HuH-7.5 (cell line): Measurements from ENCODE around the gene UBXN10.

ENCODE experiments used
- DNase-seq: peaks from one replicate; pipeline ENCODE4 v3.0.0; 2011; ENCODE audit warnings: low spot score

Gene UBXN10

GRCh38 chr1:20185834-20186782 lies at the start of gene UBXN10, which contains the start of gene PLA2G2C:
Gene UBXN10 (plus strand): TSS chr1:20186096. CDS start chr1:20190562, 4,466 bp downstream.
Gene PLA2G2C (minus strand): TSS chr1:20186518. CDS start chr1:20177363, 9,155 bp downstream.
- DNase-seq: no peak

- no peak for DNase-seq
Measured at GRCh38 chr1:20136249-20136648, 49.6 kb upstream of the UBXN10 start.

GRCh38 chr1:20137055-20137454 lies 48.8 kb upstream of the UBXN10 start:
- no peak for DNase-seq

- DNase-seq: no peak
Measured at GRCh38 chr1:20137604-20138003, 48.3 kb upstream of the UBXN10 start.

- DNase-seq: no peak
Measured at GRCh38 chr1:20138346-20138745, 47.5 kb upstream of the UBXN10 start.

GRCh38 chr1:20138961-20139550 lies 46.8 kb upstream of the UBXN10 start, which contains the start of gene PLA2G2F:
Gene PLA2G2F (plus strand): TSS chr1:20139323. CDS start chr1:20139428, 105 bp downstream.
- no peak for DNase-seq

GRCh38 chr1:20139776-20140612 lies 45.9 kb upstream of the UBXN10 start:
- DNase-seq: no peak

GRCh38 chr1:20141001-20141400 lies 44.9 kb upstream of the UBXN10 start:
- DNase-seq: no peak

- DNase-seq: no peak
Measured at GRCh38 chr1:20141466-20141865, 44.4 kb upstream of the UBXN10 start.

- no peak for DNase-seq
Measured at GRCh38 chr1:20142001-20142710, 43.7 kb upstream of the UBXN10 start.

- DNase-seq: no peak
Measured at GRCh38 chr1:20143318-20143717, 42.6 kb upstream of the UBXN10 start.

- no peak for DNase-seq
Measured at GRCh38 chr1:20143734-20144565, 41.9 kb upstream of the UBXN10 start.

- DNase-seq: no peak
Measured at GRCh38 chr1:20147846-20148570, 37.9 kb upstream of the UBXN10 start.

- DNase-seq: no peak
Measured at GRCh38 chr1:20148571-20149500, 37.1 kb upstream of the UBXN10 start.

- DNase-seq: no peak
Measured at GRCh38 chr1:20149601-20150325, 36.1 kb upstream of the UBXN10 start.

GRCh38 chr1:20150326-20150705 lies 35.6 kb upstream of the UBXN10 start:
- no peak for DNase-seq

- DNase-seq: no peak
Measured at GRCh38 chr1:20150969-20151368, 34.9 kb upstream of the UBXN10 start.
